B cell (primary cell): ENCODE results near the gene EP400. TPM values are rescaled to one million over a fixed set of nuclear protein-coding genes. Genes with fewer than 3 reads are reported as not detected.

ENCODE experiments used
- ATAC-seq: fragments of 200-7000 bp; cut with Tn5 transposase; one replicate; pipeline ENCODE4 v1.10.0; 2021; ENCODE audit warnings: low read depth, mild to moderate bottlenecking, moderate number of reproducible peaks, moderate library complexity
- CTCF ChIA-PET: fragments of 350-600 bp; sonication (Branson Sonifier 250); formaldehyde crosslinking; loops from one replicate; lab custom pipeline; 2021; ENCODE audit warnings: antibody characterized with exemption, inconsistent platforms; lab: Charles Lee
- POLR2A ChIA-PET: fragments of 350-600 bp; sonication (Branson Sonifier 250); formaldehyde crosslinking; loops from one replicate; lab custom pipeline; 2021; ENCODE audit warnings: antibody characterized with exemption; lab: Charles Lee
- DNase-seq: peaks from one replicate; pipeline ENCODE4 v3.0.0; 2013
- H2AFZ ChIP-seq: 2 replicates; pipeline ENCODE4 v1.6.1; 2012; ENCODE audit warnings: mild to moderate bottlenecking, low read depth, low read length; ENCODE audit not compliant: insufficient read depth, poor library complexity, severe bottlenecking
- H3K27ac ChIP-seq, 2 donors: 1 replicate in 1 of 2; 2 replicates in 1 of 2; pipeline ENCODE4 v1.5.1; 2012 to 2013; ENCODE audit warnings: low read length in 2 of 2, mild to moderate bottlenecking in 2 of 2, moderate library complexity in 1 of 2
- H3K27me3 ChIP-seq, 4 experiments: fragments of 200-600 bp in 1 of 4; sonication (generic) in 1 of 4; replicated peaks in 1 of 4; 1 replicate in 2 of 4; 2 replicates in 2 of 4; pipeline versions ENCODE4 v1.6.1 to v1.7.0; 2013 to 2016; ENCODE audit warnings: low read length in 3 of 4, mild to moderate bottlenecking in 2 of 4, mixed read lengths in 1 of 4, moderate library complexity in 1 of 4; ENCODE audit not compliant: insufficient read depth in 4 of 4, control insufficient read depth in 3 of 4; ENCODE audit errors: control extremely low read depth in 1 of 4
- H3K36me3 ChIP-seq, 2 experiments: replicated peaks in 1 of 2; 1 replicate in 1 of 2; 2 replicates in 1 of 2; pipeline versions ENCODE4 v1.6.1 to v1.7.1; 2013; ENCODE audit warnings: low read length in 1 of 2; ENCODE audit not compliant: insufficient read depth in 2 of 2, control insufficient read depth in 1 of 2; ENCODE audit errors: control extremely low read depth in 1 of 2, extremely low read depth in 1 of 2
- H3K4me1 ChIP-seq, 2 donors: fragments of 200-600 bp in 1 of 2; sonication (generic) in 1 of 2; 1 replicate in 1 of 2; 2 replicates in 1 of 2; pipeline versions ENCODE4 v1.5.1 to v1.6.1; 2013 to 2017; ENCODE audit warnings: low read length in 2 of 2; ENCODE audit not compliant: control insufficient read depth in 2 of 2, insufficient read depth in 2 of 2
- H3K4me2 ChIP-seq: replicated peaks from 2 replicates; pipeline ENCODE3; 2012; ENCODE audit warnings: mild to moderate bottlenecking, low read depth, low read length; ENCODE audit not compliant: poor library complexity, severe bottlenecking
- H3K4me3 ChIP-seq, 5 experiments: fragments of 200-600 bp in 1 of 5; sonication (generic) in 1 of 5; 1 replicate in 3 of 5; 2 replicates in 2 of 5; pipeline versions ENCODE4 v1.5.1 to v1.7.0; 2011 to 2016; ENCODE audit warnings: low read length in 4 of 5, mild to moderate bottlenecking in 4 of 5, low read depth in 2 of 5, control low read depth in 1 of 5, moderate library complexity in 1 of 5; ENCODE audit not compliant: insufficient read depth in 1 of 5; ENCODE audit errors: control extremely low read depth in 1 of 5, extremely low read depth in 1 of 5
- H3K79me2 ChIP-seq: fragments of 200-600 bp; sonication (generic); one replicate; pipeline ENCODE4 v1.6.0; 2016; ENCODE audit warnings: low read length; ENCODE audit not compliant: control insufficient read depth, insufficient read depth
- H3K9ac ChIP-seq: fragments of 200-600 bp; sonication (generic); 2 replicates; pipeline ENCODE4 v1.6.1; 2017; ENCODE audit warnings: mild to moderate bottlenecking, low read length, moderate library complexity
- H3K9me3 ChIP-seq, 3 donors: one replicate each; pipeline versions ENCODE4 v1.6.1 to v1.7.1; 2013; ENCODE audit warnings: low read length in 2 of 3; ENCODE audit not compliant: control insufficient read depth in 2 of 3, insufficient read depth in 1 of 3; ENCODE audit errors: control extremely low read depth in 1 of 3
- H4K20me1 ChIP-seq: 2 replicates; pipeline ENCODE4 v1.6.0; 2012; ENCODE audit warnings: mild to moderate bottlenecking, low read length; ENCODE audit not compliant: insufficient read depth, control insufficient read depth, poor library complexity, severe bottlenecking
- H3K27ac Mint-ChIP-seq: one replicate; pipeline ENCODE4 v1.8.0; 2021; ENCODE audit warnings: mixed read lengths
- H3K27me3 Mint-ChIP-seq: one replicate; pipeline ENCODE4 v1.8.0; 2021; ENCODE audit warnings: mixed read lengths
- H3K4me1 Mint-ChIP-seq: one replicate; pipeline ENCODE4 v1.8.0; 2021; ENCODE audit warnings: mixed read lengths
- H3K4me3 Mint-ChIP-seq: one replicate; pipeline ENCODE4 v1.8.0; 2021; ENCODE audit warnings: mixed read lengths
- H3K9me3 Mint-ChIP-seq: one replicate; pipeline ENCODE4 v1.8.0; 2022; ENCODE audit warnings: mixed read lengths; ENCODE audit not compliant: insufficient read depth
- CTCF ChIP-seq: fragments of 200-600 bp; IDR thresholded peaks from one replicate; pipeline ENCODE4 v1.8.0; 2022; ENCODE audit warnings: antibody characterized with exemption, mild to moderate bottlenecking
- EZH2 ChIP-seq: IDR thresholded peaks from 2 replicates; pipeline ENCODE4 v1.6.1; 2012; ENCODE audit warnings: borderline replicate concordance, low read depth, mild to moderate bottlenecking, moderate library complexity, low read length; ENCODE audit not compliant: insufficient read depth, poor library complexity, severe bottlenecking
- WGBS: methylation state at CpG from one replicate; pipeline ENCODE4 v1.1.5; 2013; ENCODE audit warnings: missing lambda C conversion rate; ENCODE audit not compliant: insufficient coverage; 5-methylcytosine and 5-hydroxymethylcytosine counted together
- intact Hi-C: fragments of 100-400 bp; cut with micrococcal nuclease; formaldehyde crosslinking; loops from one replicate; pipeline ENCODE4 v1.10.0; 2022
- polyA plus RNA-seq: library from polyadenylated mRNA; depleted of rRNA; stranded (reverse); fragments of >200 nt; gene quantifications from 2 replicates; pipeline ENCODE4 v1.2.3, GENCODE V29; 2012
- total RNA-seq, 2 donors: library from RNA; stranded (reverse); fragments of 120-200 nt in 1 of 2; gene quantifications; 1 replicate in 1 of 2; 2 replicates in 1 of 2; pipeline versions ENCODE4 v1.2.3 to v1.2.4, GENCODE V29; 2013 to 2022

EP400 gene
- total and polyA plus RNA-seq, 2 donors (not counting 1 experiment from before 2014, with no cell fraction given), result 17.3 to 82.2 TPM

GRCh38 chr12:132009336-132009859, 59.7 kb downstream of the EP400 start:
- H3K27me3 Mint-ChIP-seq, result no peaks in the 10 kb centered on the region
- peaks cover 2% of the 10 kb centered on the region for H3K4me1 Mint-ChIP-seq
- 96% methylated on average over 4 of the region's 5 CpGs for WGBS
- intact Hi-C loops, result loop anchor here (10.0 kb wide), 1 partner anchor 1095 kb away; no protein-coding TSS in a partner anchor
- Histone ChIP-seq H3K4me3 (no peak overlapping the region), H3K4me2 (no peak overlapping the region), H4K20me1 (no peaks in the 10 kb centered on the region), H3K27ac (no peak overlapping the region), H3K9ac (no peak overlapping the region), H3K27me3 (no peaks in the 10 kb centered on the region), H3K9me3 (no peaks in the 10 kb centered on the region), H3K4me1 (no peaks in the 10 kb centered on the region), H3K36me3 (peaks cover 1 to 67% of the 10 kb centered on the region in 2 experiments), H3K79me2 (peaks cover 4% of the 10 kb centered on the region), H2AFZ (no peak overlapping the region)
- no peak for DNase-seq
- no peaks in the 10 kb centered on the region for H3K9me3 Mint-ChIP-seq
- no peak overlapping the region for H3K4me3 Mint-ChIP-seq
- no peak for ATAC-seq
- no peak for TF ChIP-seq EZH2
- TF ChIP-seq CTCF, result no peak
- ChIA-PET CTCF (no interaction called here), POLR2A (no interaction called here)
- no peak overlapping the region for H3K27ac Mint-ChIP-seq

- Histone ChIP-seq H3K36me3 (peaks cover 1 to 74% of the 10 kb centered on the region in 2 experiments), H2AFZ (no peak overlapping the region), H3K9ac (no peak overlapping the region), H3K4me3 (no peak overlapping the region), H3K4me2 (no peak overlapping the region), H3K9me3 (no peaks in the 10 kb centered on the region), H3K79me2 (peaks cover 4% of the 10 kb centered on the region), H4K20me1 (no peaks in the 10 kb centered on the region), H3K27me3 (no peaks in the 10 kb centered on the region), H3K4me1 (no peaks in the 10 kb centered on the region), H3K27ac (no peak overlapping the region)
- Mint-ChIP-seq H3K27me3 (no peaks in the 10 kb centered on the region), H3K9me3 (no peaks in the 10 kb centered on the region), H3K27ac (no peak overlapping the region), H3K4me3 (no peak overlapping the region), H3K4me1 (no peaks in the 10 kb centered on the region)
- intact Hi-C loops, result no loop called here
- no peak for TF ChIP-seq CTCF
- no peak for TF ChIP-seq EZH2
- no peak for ATAC-seq
- CTCF ChIA-PET, result interaction anchor here (0.6 kb wide), 1 partner anchor 997 kb away, joined by 3 read pairs; no protein-coding TSS in a partner anchor
- POLR2A ChIA-PET, result no interaction called here
- 98% methylated on average over 20 of the region's 20 CpGs for WGBS
- DNase-seq, result no peak
Observed at GRCh38 chr12:132012919-132013568, 63.3 kb downstream of the EP400 start.
